Stomach (tissue), 4 donors: ENCODE data around the gene MADCAM1.

Experiments
- EP300 ChIP-seq: sonication (generic); formaldehyde crosslinking; IDR thresholded peaks from one replicate; pipeline ENCODE4 v1.6.1; 2017; ENCODE audit warnings: antibody characterized with exemption
- POLR2AphosphoS5 ChIP-seq, 3 donors: sonication (generic); formaldehyde crosslinking; IDR thresholded peaks; one replicate each; pipeline ENCODE4 v1.6.1; 2016; ENCODE audit warnings: antibody characterized with exemption in 3 of 3
- TF ChIP-seq, protein P1 (sequence below), 7 experiments: fragments of 450-650 bp in 4 of 7; fragments of 200-600 bp in 3 of 7; sonication (generic) in 3 of 7; IDR thresholded peaks; one replicate each; pipeline ENCODE4 v1.5.1; 2016 to 2019; ENCODE audit warnings: antibody characterized with exemption in 7 of 7, control low read depth in 2 of 7, mild to moderate bottlenecking in 1 of 7

- TF ChIP-seq POLR2AphosphoS5 (IDR thresholded peaks at IDR 0.05), result no peak
- TF ChIP-seq, protein P1, sequence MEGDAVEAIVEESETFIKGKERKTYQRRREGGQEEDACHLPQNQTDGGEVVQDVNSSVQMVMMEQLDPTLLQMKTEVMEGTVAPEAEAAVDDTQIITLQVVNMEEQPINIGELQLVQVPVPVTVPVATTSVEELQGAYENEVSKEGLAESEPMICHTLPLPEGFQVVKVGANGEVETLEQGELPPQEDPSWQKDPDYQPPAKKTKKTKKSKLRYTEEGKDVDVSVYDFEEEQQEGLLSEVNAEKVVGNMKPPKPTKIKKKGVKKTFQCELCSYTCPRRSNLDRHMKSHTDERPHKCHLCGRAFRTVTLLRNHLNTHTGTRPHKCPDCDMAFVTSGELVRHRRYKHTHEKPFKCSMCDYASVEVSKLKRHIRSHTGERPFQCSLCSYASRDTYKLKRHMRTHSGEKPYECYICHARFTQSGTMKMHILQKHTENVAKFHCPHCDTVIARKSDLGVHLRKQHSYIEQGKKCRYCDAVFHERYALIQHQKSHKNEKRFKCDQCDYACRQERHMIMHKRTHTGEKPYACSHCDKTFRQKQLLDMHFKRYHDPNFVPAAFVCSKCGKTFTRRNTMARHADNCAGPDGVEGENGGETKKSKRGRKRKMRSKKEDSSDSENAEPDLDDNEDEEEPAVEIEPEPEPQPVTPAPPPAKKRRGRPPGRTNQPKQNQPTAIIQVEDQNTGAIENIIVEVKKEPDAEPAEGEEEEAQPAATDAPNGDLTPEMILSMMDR (IDR thresholded peaks at IDR 0.05), result no peak
- TF ChIP-seq EP300, result no peak
Measured at GRCh38 chr19:483332-484072, 12.8 kb upstream of the MADCAM1 start.
